GM21526 (cell line): Measurements from ENCODE around the gene POLR1F.
"Not testable (repeated sequence)": the region's sequence is repeated elsewhere in the genome, so short reads cannot be mapped to it uniquely, and the experiment has no call there.

Experiments
- ATAC-seq: cut with Tn5 transposase; IDR thresholded peaks from one replicate; pipeline ENCODE4 v1.9.1; 2021; ENCODE audit warnings: moderate library complexity; ENCODE audit not compliant: unreplicated experiment, low FRiP score

The POLR1F gene

GRCh38 chr7:19708397-19709248, at the start of gene POLR1F:
Gene POLR1F (minus strand): TSS chr7:19709037. CDS start chr7:19709016, 21 bp downstream.
- ATAC-seq, result peak; percentile 99

GRCh38 chr7:19754521-19755116, 45.8 kb upstream of the POLR1F start:
- no peak for ATAC-seq

GRCh38 chr7:19752020-19752419, 43.2 kb upstream of the POLR1F start:
- ATAC-seq, result no peak

GRCh38 chr7:19749658-19750057, 40.8 kb upstream of the POLR1F start:
- ATAC-seq, result no peak

GRCh38 chr7:19747740-19748339, 39.0 kb upstream of the POLR1F start:
- no peak for ATAC-seq

- no peak for ATAC-seq
Measured at GRCh38 chr7:19744075-19744474, 35.2 kb upstream of the POLR1F start.

GRCh38 chr7:19728716-19729115, 19.9 kb upstream of the POLR1F start:
- no peak for ATAC-seq

- ATAC-seq, result no peak
Measured at GRCh38 chr7:19725770-19726169, 16.9 kb upstream of the POLR1F start.

- ATAC-seq, result no peak
Measured at GRCh38 chr7:19715499-19715898, 6.7 kb upstream of the POLR1F start.

GRCh38 chr7:19713676-19714075, 4.8 kb upstream of the POLR1F start:
- ATAC-seq, result no peak

- ATAC-seq, result no peak
Measured at GRCh38 chr7:19709249-19709578, 377 bp upstream of the POLR1F start.

GRCh38 chr7:19707240-19707639, 1.6 kb downstream of the POLR1F start:
- no peak for ATAC-seq

GRCh38 chr7:19705663-19706062, 3.2 kb downstream of the POLR1F start:
- no peak for ATAC-seq

- no peak for ATAC-seq
Measured at GRCh38 chr7:19701471-19701870, 7.4 kb downstream of the POLR1F start.

GRCh38 chr7:19700936-19701335, 7.9 kb downstream of the POLR1F start:
- ATAC-seq, result no peak

- no peak for ATAC-seq
Measured at GRCh38 chr7:19698331-19698730, 10.5 kb downstream of the POLR1F start.

- ATAC-seq, result no peak
Measured at GRCh38 chr7:19696926-19697325, 11.9 kb downstream of the POLR1F start.

GRCh38 chr7:19692111-19692828, 16.6 kb downstream of the POLR1F start:
- ATAC-seq, result no peak

- no peak for ATAC-seq
Measured at GRCh38 chr7:19690736-19691135, 18.1 kb downstream of the POLR1F start.

GRCh38 chr7:19689130-19689529, 19.7 kb downstream of the POLR1F start:
- not testable (repeated sequence) for ATAC-seq

GRCh38 chr7:19681596-19681995, 27.2 kb downstream of the POLR1F start:
- no peak for ATAC-seq
